GM18499 (cell line): ENCODE measurements around the gene MYCN.

ENCODE experiments used
- ATAC-seq: cut with Tn5 transposase; IDR thresholded peaks from one replicate; pipeline ENCODE4 v1.9.1; 2021; ENCODE audit warnings: moderate number of reproducible peaks; ENCODE audit not compliant: insufficient read depth, unreplicated experiment

Gene MYCN

GRCh38 chr2:15974565-15975260, 34.4 kb downstream of the MYCN start:
- ATAC-seq: no peak

- no peak for ATAC-seq
Observed at GRCh38 chr2:15975261-15975600, 34.9 kb downstream of the MYCN start.

- no peak for ATAC-seq
Observed at GRCh38 chr2:15975676-15976075, 35.3 kb downstream of the MYCN start.

- ATAC-seq: no peak
Observed at GRCh38 chr2:15976354-15976753, 36.0 kb downstream of the MYCN start.

GRCh38 chr2:15979051-15979758, 38.9 kb downstream of the MYCN start:
- no peak for ATAC-seq

GRCh38 chr2:15979759-15980604, 39.6 kb downstream of the MYCN start:
- no peak for ATAC-seq

- no peak for ATAC-seq
Observed at GRCh38 chr2:15980605-15981098, 40.3 kb downstream of the MYCN start.

GRCh38 chr2:15981646-15982045, 41.3 kb downstream of the MYCN start:
- ATAC-seq: no peak

GRCh38 chr2:15982285-15983044, 42.1 kb downstream of the MYCN start:
- no peak for ATAC-seq

- ATAC-seq: no peak
Observed at GRCh38 chr2:15983496-15983895, 43.1 kb downstream of the MYCN start.

- ATAC-seq: no peak
Observed at GRCh38 chr2:15984368-15985255, 44.3 kb downstream of the MYCN start.

GRCh38 chr2:15985531-15985930, 45.2 kb downstream of the MYCN start:
- no peak for ATAC-seq

GRCh38 chr2:15986068-15986560, 45.8 kb downstream of the MYCN start:
- ATAC-seq: no peak

GRCh38 chr2:15986644-15987043, 46.3 kb downstream of the MYCN start:
- no peak for ATAC-seq

GRCh38 chr2:15988733-15989132, 48.4 kb downstream of the MYCN start:
- ATAC-seq: no peak

GRCh38 chr2:15989559-15989958, 49.2 kb downstream of the MYCN start:
- ATAC-seq: no peak

GRCh38 chr2:15990151-15991101, 50.1 kb downstream of the MYCN start:
- no peak for ATAC-seq

- no peak for ATAC-seq
Observed at GRCh38 chr2:15991231-15991630, 50.9 kb downstream of the MYCN start.
